RWPE1 (cell line): ENCODE measurements around the gene SNORC.

Experiments
- CTCF ChIA-PET: fragments of 350-600 bp; sonication (Branson Sonifier 250); formaldehyde crosslinking; extraction: SDS; loops from one replicate; lab custom pipeline; 2021; lab: Yijun Ruan, JAX
- POLR2A ChIA-PET: fragments of 400-600 bp; formaldehyde crosslinking; extraction: SDS; loops from one replicate; lab custom pipeline; 2020; ENCODE audit warnings: antibody characterized with exemption; ENCODE audit not compliant: low non-redundant PET; lab: Yijun Ruan, JAX
- DNase-seq: peaks from one replicate; pipeline ENCODE4 v3.0.0; 2012; ENCODE audit warnings: low spot score
- H3K27ac ChIP-seq: fragments of 450-650 bp; 2 replicates; pipeline ENCODE4 v1.5.1; 2017
- TF ChIP-seq, protein P1 (sequence below): fragments of 450-650 bp; conservative IDR thresholded peaks from 2 replicates; pipeline ENCODE4 v1.5.1; 2017; ENCODE audit warnings: low read depth, mild to moderate bottlenecking

Gene SNORC

GRCh38 chr2:232884549-232885263 is 14.6 kb downstream of the SNORC start:
- DNase-seq: no peak
- no peak overlapping the region for H3K27ac ChIP-seq
- ChIA-PET POLR2A (no interaction called here), CTCF (no interaction called here)
- TF ChIP-seq, protein P1, sequence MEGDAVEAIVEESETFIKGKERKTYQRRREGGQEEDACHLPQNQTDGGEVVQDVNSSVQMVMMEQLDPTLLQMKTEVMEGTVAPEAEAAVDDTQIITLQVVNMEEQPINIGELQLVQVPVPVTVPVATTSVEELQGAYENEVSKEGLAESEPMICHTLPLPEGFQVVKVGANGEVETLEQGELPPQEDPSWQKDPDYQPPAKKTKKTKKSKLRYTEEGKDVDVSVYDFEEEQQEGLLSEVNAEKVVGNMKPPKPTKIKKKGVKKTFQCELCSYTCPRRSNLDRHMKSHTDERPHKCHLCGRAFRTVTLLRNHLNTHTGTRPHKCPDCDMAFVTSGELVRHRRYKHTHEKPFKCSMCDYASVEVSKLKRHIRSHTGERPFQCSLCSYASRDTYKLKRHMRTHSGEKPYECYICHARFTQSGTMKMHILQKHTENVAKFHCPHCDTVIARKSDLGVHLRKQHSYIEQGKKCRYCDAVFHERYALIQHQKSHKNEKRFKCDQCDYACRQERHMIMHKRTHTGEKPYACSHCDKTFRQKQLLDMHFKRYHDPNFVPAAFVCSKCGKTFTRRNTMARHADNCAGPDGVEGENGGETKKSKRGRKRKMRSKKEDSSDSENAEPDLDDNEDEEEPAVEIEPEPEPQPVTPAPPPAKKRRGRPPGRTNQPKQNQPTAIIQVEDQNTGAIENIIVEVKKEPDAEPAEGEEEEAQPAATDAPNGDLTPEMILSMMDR: no peak

GRCh38 chr2:232885264-232885961 is 15.3 kb downstream of the SNORC start:
- ChIA-PET POLR2A (no interaction called here), CTCF (no interaction called here)
- DNase-seq: no peak
- no peak overlapping the region for H3K27ac ChIP-seq
- TF ChIP-seq, protein P1: no peak

- no peak for DNase-seq
- TF ChIP-seq, protein P1: no peak
- peak overlapping the region; percentile 21; the same call in 1 of the 2 replicates for H3K27ac ChIP-seq
- ChIA-PET CTCF (no interaction called here), POLR2A (no interaction called here)
Measured at GRCh38 chr2:232886176-232886575, 16.1 kb downstream of the SNORC start.

DNA sequence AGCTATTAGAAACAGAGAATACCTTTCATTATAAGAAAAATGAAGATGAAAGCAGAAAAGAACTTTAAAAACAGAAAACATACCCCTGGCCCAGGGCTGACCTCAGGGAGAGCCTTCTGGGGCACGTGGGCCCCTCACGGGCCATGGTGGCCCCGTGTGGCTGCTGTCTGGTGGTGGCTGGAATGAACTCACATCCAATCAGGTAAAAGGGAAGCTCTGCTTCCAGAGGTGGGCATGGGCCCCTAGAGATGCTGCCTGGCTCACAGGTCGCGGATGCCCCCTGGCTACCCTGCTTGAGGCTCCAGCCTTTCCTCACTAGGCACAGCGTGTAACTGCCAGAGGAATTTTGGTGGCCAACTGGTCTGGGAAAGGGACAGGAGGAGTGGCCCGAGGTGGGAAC is 16.6 kb downstream of the SNORC start:
- ChIA-PET POLR2A (no interaction called here), CTCF (no interaction called here)
- H3K27ac ChIP-seq: peak overlapping the region; percentile 21; the same call in 1 of the 2 replicates
- TF ChIP-seq, protein P1: no peak
- DNase-seq: no peak

- peak overlapping the region; percentile 21 for H3K27ac ChIP-seq
- ChIA-PET POLR2A (interaction anchor here (0.5 kb wide), 1 partner anchor 373 kb away, joined by 3 read pairs; no protein-coding TSS in a partner anchor), CTCF (no interaction called here)
- TF ChIP-seq, protein P1: no peak
- no peak for DNase-seq
Measured at GRCh38 chr2:232887171-232887850, 17.2 kb downstream of the SNORC start.

DNA sequence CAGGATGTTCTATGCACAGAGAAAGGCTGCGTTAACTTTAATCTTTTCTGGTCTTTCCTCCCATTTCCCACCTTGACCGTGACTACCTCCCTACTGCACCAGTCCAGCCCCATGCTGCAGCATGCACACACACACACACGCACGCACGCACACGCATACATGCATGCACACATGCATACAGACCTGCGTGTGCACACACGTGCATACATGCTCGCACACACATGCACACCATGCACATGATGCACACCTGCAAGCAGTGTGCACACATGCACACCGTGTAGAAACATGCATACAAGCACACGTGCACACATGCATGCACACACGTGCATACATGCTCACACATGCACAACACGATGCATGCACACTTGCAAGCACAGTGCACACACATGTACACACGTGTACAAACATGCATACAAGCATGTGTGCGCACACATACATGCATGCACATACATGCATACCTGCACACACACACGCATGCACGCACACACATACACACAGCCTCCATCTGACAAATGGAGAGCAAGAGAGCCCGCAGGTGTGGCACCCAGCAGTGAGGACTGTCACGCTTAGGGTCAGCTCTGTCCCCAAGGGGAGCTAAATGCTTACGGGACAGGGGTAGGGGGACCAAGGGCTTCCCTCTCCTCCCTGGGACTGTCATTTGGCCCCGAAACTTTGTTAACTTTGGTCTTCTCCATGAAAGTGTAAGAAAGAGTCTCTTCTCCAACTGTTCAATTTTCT is 18.2 kb downstream of the SNORC start:
- ChIA-PET CTCF (interaction anchor here (0.7 kb wide), 1 partner anchor 163 kb away, joined by 3 read pairs; no protein-coding TSS in a partner anchor), POLR2A (no interaction called here)
- TF ChIP-seq, protein P1: no peak
- H3K27ac ChIP-seq: peak overlapping the region; percentile 15
- no peak for DNase-seq
